H9 (cell line): ENCODE results near the gene PF4V1. TPM values are rescaled to one million over a fixed set of nuclear protein-coding genes. Genes with fewer than 3 reads are reported as not detected.

Experiments
- DNase-seq: peaks from one replicate; pipeline ENCODE4 v3.0.0-alpha.2; 2017
- H2AFZ ChIP-seq: one replicate; pipeline ENCODE4 v1.6.1; 2013; ENCODE audit warnings: mild to moderate bottlenecking, low read length, control low read depth, moderate library complexity
- H2AK5ac ChIP-seq: 2 replicates; pipeline ENCODE4 v1.6.1; 2013; ENCODE audit warnings: low read length, control low read depth, mixed read lengths; ENCODE audit not compliant: insufficient read length
- H2BK120ac ChIP-seq: one replicate; pipeline ENCODE4 v1.6.1; 2013; ENCODE audit warnings: low read depth, mild to moderate bottlenecking, low read length, control low read depth, inconsistent platforms; ENCODE audit not compliant: poor library complexity, severe bottlenecking
- H2BK12ac ChIP-seq: 2 replicates; pipeline ENCODE4 v1.6.1; 2013; ENCODE audit warnings: low read length, control low read depth, mixed read lengths, low read depth; ENCODE audit not compliant: insufficient read length
- H2BK15ac ChIP-seq: 2 replicates; pipeline ENCODE4 v1.6.1; 2013; ENCODE audit warnings: low read depth, low read length, control low read depth
- H2BK20ac ChIP-seq: one replicate; pipeline ENCODE4 v1.6.1; 2013; ENCODE audit warnings: low read depth, mild to moderate bottlenecking, low read length, control low read depth, inconsistent platforms; ENCODE audit not compliant: poor library complexity, severe bottlenecking
- H2BK5ac ChIP-seq: 2 replicates; pipeline ENCODE4 v1.6.1; 2013; ENCODE audit warnings: low read length, control low read depth, mixed read lengths; ENCODE audit not compliant: insufficient read length
- H3K14ac ChIP-seq: 2 replicates; pipeline ENCODE4 v1.6.1; 2013; ENCODE audit warnings: low read length, control low read depth; ENCODE audit not compliant: insufficient read depth
- H3K18ac ChIP-seq: 2 replicates; pipeline ENCODE4 v1.6.1; 2013; ENCODE audit warnings: low read depth, mild to moderate bottlenecking, mixed read lengths, low read length, control low read depth; ENCODE audit not compliant: insufficient read length
- H3K23ac ChIP-seq: 2 replicates; pipeline ENCODE4 v1.6.1; 2013; ENCODE audit warnings: low read length, control low read depth, mixed read lengths, low read depth; ENCODE audit not compliant: insufficient read length
- H3K23me2 ChIP-seq: 2 replicates; pipeline ENCODE4 v1.6.1; 2013; ENCODE audit warnings: low read depth, mild to moderate bottlenecking, mixed read lengths, low read length, control low read depth; ENCODE audit not compliant: insufficient read length, poor library complexity, severe bottlenecking
- H3K27ac ChIP-seq: 2 replicates; pipeline ENCODE4 v1.5.1; 2013; ENCODE audit warnings: low read length, control low read depth, mixed read lengths, low read depth; ENCODE audit not compliant: insufficient read length
- H3K27me3 ChIP-seq: 2 replicates; pipeline ENCODE4 v1.6.1; 2013; ENCODE audit warnings: low read length, control low read depth, inconsistent platforms; ENCODE audit not compliant: insufficient read depth
- H3K4ac ChIP-seq: 2 replicates; pipeline ENCODE4 v1.6.1; 2013; ENCODE audit warnings: low read depth, mild to moderate bottlenecking, control low read depth, inconsistent platforms, low read length, moderate library complexity
- H3K4me1 ChIP-seq: 2 replicates; pipeline ENCODE4 v1.6.1; 2013; ENCODE audit warnings: low read length, control low read depth, inconsistent platforms; ENCODE audit not compliant: insufficient read depth
- H3K4me2 ChIP-seq: 2 replicates; pipeline ENCODE4 v1.6.1; 2013; ENCODE audit warnings: low read length, control low read depth, mixed read lengths; ENCODE audit not compliant: insufficient read length, insufficient read depth
- H3K56ac ChIP-seq: 2 replicates; pipeline ENCODE4 v1.6.1; 2013; ENCODE audit warnings: low read depth, mild to moderate bottlenecking, mixed read lengths, low read length, control low read depth; ENCODE audit not compliant: insufficient read length
- H3K79me1 ChIP-seq: 2 replicates; pipeline ENCODE4 v1.6.1; 2013; ENCODE audit warnings: low read depth, mild to moderate bottlenecking, moderate library complexity, low read length, control low read depth, inconsistent platforms; ENCODE audit not compliant: insufficient read depth, poor library complexity, severe bottlenecking
- H3K79me2 ChIP-seq: 2 replicates; pipeline ENCODE4 v1.6.1; 2013; ENCODE audit warnings: low read length, control low read depth, inconsistent platforms; ENCODE audit not compliant: insufficient read depth
- H3K9ac ChIP-seq: 2 replicates; pipeline ENCODE4 v1.6.1; 2013; ENCODE audit warnings: low read length, control low read depth, mixed read lengths; ENCODE audit not compliant: insufficient read length; ENCODE audit errors: extremely low read depth
- H3K9me3 ChIP-seq: one replicate; pipeline ENCODE4 v1.6.1; 2013; ENCODE audit warnings: low read depth, low read length, inconsistent platforms; ENCODE audit not compliant: control insufficient read depth
- H3T11ph ChIP-seq: one replicate; pipeline ENCODE4 v1.6.1; 2013; ENCODE audit warnings: mild to moderate bottlenecking, low read length, control low read depth, inconsistent platforms
- H4K20me1 ChIP-seq: one replicate; pipeline ENCODE4 v1.6.1; 2013; ENCODE audit not compliant: control insufficient read depth, insufficient read length, insufficient read depth
- H4K5ac ChIP-seq: 2 replicates; pipeline ENCODE4 v1.6.1; 2013; ENCODE audit warnings: low read depth, mild to moderate bottlenecking, mixed read lengths, low read length, control low read depth; ENCODE audit not compliant: insufficient read length
- H4K8ac ChIP-seq: replicated peaks from 2 replicates; pipeline ENCODE4 v1.6.1; 2013; ENCODE audit warnings: low read length, control low read depth, mixed read lengths, low read depth; ENCODE audit not compliant: insufficient read length
- H4K91ac ChIP-seq: 2 replicates; pipeline ENCODE4 v1.6.1; 2013; ENCODE audit warnings: low read depth, mild to moderate bottlenecking, moderate library complexity, mixed read lengths, low read length, control low read depth; ENCODE audit not compliant: insufficient read length
- H3K27ac Mint-ChIP-seq, 3 experiments: 2 replicates in 2 of 3; 3 replicates in 1 of 3; pipeline ENCODE4 v1.8.0; 2020 to 2021; ENCODE audit warnings: mixed read lengths in 3 of 3, mild to moderate bottlenecking in 1 of 3, moderate library complexity in 1 of 3
- H3K27me3 Mint-ChIP-seq: 2 replicates; pipeline ENCODE4 v1.8.0; 2021; ENCODE audit warnings: low read depth, mild to moderate bottlenecking, moderate library complexity, mixed read lengths
- H3K36me3 Mint-ChIP-seq, 3 experiments: 2 replicates in 2 of 3; 3 replicates in 1 of 3; pipeline ENCODE4 v1.8.0; 2020 to 2021; ENCODE audit warnings: low read depth in 3 of 3, mixed read lengths in 3 of 3; ENCODE audit not compliant: insufficient read depth in 1 of 3
- H3K4me1 Mint-ChIP-seq, 2 experiments: 2 replicates each; pipeline ENCODE4 v1.8.0; 2020; ENCODE audit warnings: mixed read lengths in 2 of 2
- H3K4me3 Mint-ChIP-seq, 2 experiments: 2 replicates in 1 of 2; 3 replicates in 1 of 2; pipeline ENCODE4 v1.8.0; 2020 to 2021; ENCODE audit warnings: mild to moderate bottlenecking in 2 of 2, mixed read lengths in 2 of 2, moderate library complexity in 1 of 2
- H3K9me3 Mint-ChIP-seq, 2 experiments: 2 replicates in 1 of 2; 3 replicates in 1 of 2; pipeline ENCODE4 v1.8.0; 2020; ENCODE audit warnings: mild to moderate bottlenecking in 2 of 2, mixed read lengths in 2 of 2, moderate library complexity in 1 of 2
- WGBS: extraction: QIAGEN DNeasy Blood & Tissue Kit; methylation state at CpG from one replicate; pipeline ENCODE4 v1.1.7; 2013; ENCODE audit warnings: missing lambda C conversion rate, low lambda C conversion rate, mixed read lengths; ENCODE audit not compliant: insufficient read length; ENCODE audit errors: extremely low coverage; 5-methylcytosine and 5-hydroxymethylcytosine counted together
- total RNA-seq: library from RNA; stranded (reverse); gene quantifications from 2 replicates; pipeline ENCODE4 v1.2.1, GENCODE V29; 2021
- TF ChIP-seq, protein P1 (sequence below): fragments of 200-600 bp; sonication (generic); conservative IDR thresholded peaks from 3 replicates; pipeline ENCODE4 v1.8.0; 2021; ENCODE audit warnings: antibody characterized with exemption, mild to moderate bottlenecking

Gene PF4V1
- total RNA-seq, 1 experiment from 2014 or later, result not detected

DNA sequence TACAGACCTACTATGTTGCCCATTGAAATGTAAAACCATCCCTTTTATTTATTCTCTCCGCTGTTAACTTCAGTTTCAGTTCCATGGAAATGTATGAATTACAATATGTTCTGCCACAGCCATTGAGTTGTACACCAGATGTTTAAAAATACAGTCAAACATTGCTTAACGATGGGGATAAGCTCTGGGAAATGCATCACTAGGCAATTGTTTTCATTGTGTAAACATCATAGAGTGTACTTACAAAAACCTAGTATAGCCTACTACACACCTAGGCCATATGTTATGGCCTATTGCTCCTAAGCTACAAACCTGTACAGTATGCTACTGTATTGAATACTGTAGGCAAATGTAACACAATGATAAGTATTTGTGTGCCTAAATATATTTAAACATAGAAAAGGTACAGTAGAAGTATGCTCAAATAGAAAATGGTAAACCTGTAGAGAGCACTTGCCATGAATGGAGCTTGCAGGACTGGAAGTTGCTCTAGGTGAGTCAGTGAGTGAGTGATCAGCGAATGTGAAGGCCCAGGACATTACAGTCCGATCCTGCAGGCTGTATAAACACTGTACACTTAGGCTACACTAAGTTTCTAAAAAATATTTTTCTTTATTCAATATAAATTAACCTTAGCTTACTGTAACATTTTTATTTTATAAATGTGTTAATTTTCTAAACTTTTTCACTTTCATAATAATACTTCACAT is 2.7 kb upstream of the PF4V1 start:
- Histone ChIP-seq H4K8ac (no peak overlapping the region), H4K5ac (no peak overlapping the region), H3K4me2 (no peak overlapping the region), H2BK20ac (no peak overlapping the region), H3K18ac (no peak overlapping the region), H3K9ac (no peak overlapping the region), H3K4me1 (peaks cover 2% of the 10 kb centered on the region; the same call in 1 of the 2 replicates), H2BK15ac (no peak overlapping the region), H4K20me1 (no peaks in the 10 kb centered on the region), H2BK5ac (no peak overlapping the region), H3K79me2 (no peaks in the 10 kb centered on the region), H3K4ac (no peak overlapping the region), H2AFZ (no peak overlapping the region), H3K23me2 (no peaks in the 10 kb centered on the region), H3K56ac (no peak overlapping the region), H3K9me3 (no peaks in the 10 kb centered on the region), H2BK120ac (no peak overlapping the region), H3K23ac (no peak overlapping the region), H3K27ac (no peak overlapping the region), H3K14ac (no peak overlapping the region), H4K91ac (no peak overlapping the region), H3K79me1 (no peaks in the 10 kb centered on the region), H3T11ph (no peak overlapping the region), H3K27me3 (no peaks in the 10 kb centered on the region), H2BK12ac (no peak overlapping the region), H2AK5ac (no peak overlapping the region)
- no peak for DNase-seq
- no peak overlapping the region for H3K27ac Mint-ChIP-seq
- no peaks in the 10 kb centered on the region for H3K36me3 Mint-ChIP-seq
- TF ChIP-seq, protein P1, sequence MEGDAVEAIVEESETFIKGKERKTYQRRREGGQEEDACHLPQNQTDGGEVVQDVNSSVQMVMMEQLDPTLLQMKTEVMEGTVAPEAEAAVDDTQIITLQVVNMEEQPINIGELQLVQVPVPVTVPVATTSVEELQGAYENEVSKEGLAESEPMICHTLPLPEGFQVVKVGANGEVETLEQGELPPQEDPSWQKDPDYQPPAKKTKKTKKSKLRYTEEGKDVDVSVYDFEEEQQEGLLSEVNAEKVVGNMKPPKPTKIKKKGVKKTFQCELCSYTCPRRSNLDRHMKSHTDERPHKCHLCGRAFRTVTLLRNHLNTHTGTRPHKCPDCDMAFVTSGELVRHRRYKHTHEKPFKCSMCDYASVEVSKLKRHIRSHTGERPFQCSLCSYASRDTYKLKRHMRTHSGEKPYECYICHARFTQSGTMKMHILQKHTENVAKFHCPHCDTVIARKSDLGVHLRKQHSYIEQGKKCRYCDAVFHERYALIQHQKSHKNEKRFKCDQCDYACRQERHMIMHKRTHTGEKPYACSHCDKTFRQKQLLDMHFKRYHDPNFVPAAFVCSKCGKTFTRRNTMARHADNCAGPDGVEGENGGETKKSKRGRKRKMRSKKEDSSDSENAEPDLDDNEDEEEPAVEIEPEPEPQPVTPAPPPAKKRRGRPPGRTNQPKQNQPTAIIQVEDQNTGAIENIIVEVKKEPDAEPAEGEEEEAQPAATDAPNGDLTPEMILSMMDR, result no peak
- no CpG with 5 or more reads among the region's 4 CpGs for WGBS
- H3K27me3 Mint-ChIP-seq, result peaks cover 10% of the 10 kb centered on the region
- H3K4me1 Mint-ChIP-seq, result peaks cover 10% of the 10 kb centered on the region in 2 experiments
- no peak overlapping the region for H3K4me3 Mint-ChIP-seq
- no peaks in the 10 kb centered on the region for H3K9me3 Mint-ChIP-seq
